Sigmoid colon (tissue), 4 donors: ENCODE results near the gene RNF212B.

ENCODE experiments used
- EP300 ChIP-seq, 4 donors: sonication (generic); formaldehyde crosslinking; IDR thresholded peaks; one replicate each; pipeline ENCODE4 v1.6.1; 2017; ENCODE audit warnings: antibody characterized with exemption in 4 of 4
- POLR2A ChIP-seq, 2 donors: fragments of 450-650 bp; IDR thresholded peaks; one replicate each; pipeline ENCODE4 v1.6.1; 2016; ENCODE audit warnings: antibody characterized with exemption in 2 of 2, mild to moderate bottlenecking in 2 of 2, moderate library complexity in 2 of 2
- POLR2AphosphoS5 ChIP-seq, 4 donors: sonication (generic); formaldehyde crosslinking; IDR thresholded peaks; one replicate each; pipeline ENCODE4 v1.6.1; 2017; ENCODE audit warnings: antibody characterized with exemption in 4 of 4
- TF ChIP-seq, protein P1 (sequence below), 4 experiments: fragments of 450-650 bp in 3 of 4; fragments of 200-600 bp in 1 of 4; IDR thresholded peaks; one replicate each; pipeline ENCODE4 v1.5.1; 2016 to 2019; ENCODE audit warnings: antibody characterized with exemption in 4 of 4, mild to moderate bottlenecking in 3 of 4, moderate library complexity in 2 of 4

DNA sequence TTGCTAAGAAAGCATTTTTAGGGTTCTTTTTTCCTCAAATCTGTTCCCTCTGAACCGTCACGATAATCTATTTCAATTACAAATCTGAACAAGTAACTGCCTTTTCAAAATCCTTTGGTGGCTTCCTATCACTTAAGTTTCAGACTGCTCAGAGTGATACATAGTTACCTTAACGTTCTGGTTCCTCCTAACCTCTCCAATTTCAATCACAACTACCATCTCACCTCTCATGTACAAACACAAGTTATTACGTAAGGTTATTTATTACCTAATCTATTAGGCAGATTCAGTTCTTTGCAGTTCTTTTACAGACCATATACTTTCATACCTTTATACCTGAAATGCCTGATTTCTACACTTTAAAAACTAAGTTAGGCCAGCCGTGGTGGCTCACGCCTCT, 12.1 kb downstream of the RNF212B start:
- TF ChIP-seq, protein P1, sequence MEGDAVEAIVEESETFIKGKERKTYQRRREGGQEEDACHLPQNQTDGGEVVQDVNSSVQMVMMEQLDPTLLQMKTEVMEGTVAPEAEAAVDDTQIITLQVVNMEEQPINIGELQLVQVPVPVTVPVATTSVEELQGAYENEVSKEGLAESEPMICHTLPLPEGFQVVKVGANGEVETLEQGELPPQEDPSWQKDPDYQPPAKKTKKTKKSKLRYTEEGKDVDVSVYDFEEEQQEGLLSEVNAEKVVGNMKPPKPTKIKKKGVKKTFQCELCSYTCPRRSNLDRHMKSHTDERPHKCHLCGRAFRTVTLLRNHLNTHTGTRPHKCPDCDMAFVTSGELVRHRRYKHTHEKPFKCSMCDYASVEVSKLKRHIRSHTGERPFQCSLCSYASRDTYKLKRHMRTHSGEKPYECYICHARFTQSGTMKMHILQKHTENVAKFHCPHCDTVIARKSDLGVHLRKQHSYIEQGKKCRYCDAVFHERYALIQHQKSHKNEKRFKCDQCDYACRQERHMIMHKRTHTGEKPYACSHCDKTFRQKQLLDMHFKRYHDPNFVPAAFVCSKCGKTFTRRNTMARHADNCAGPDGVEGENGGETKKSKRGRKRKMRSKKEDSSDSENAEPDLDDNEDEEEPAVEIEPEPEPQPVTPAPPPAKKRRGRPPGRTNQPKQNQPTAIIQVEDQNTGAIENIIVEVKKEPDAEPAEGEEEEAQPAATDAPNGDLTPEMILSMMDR (IDR thresholded peaks at IDR 0.05), result no peak
- TF ChIP-seq POLR2A (IDR thresholded peaks at IDR 0.05) (no peak), POLR2AphosphoS5 (IDR thresholded peaks at IDR 0.05) (no peak), EP300 (IDR thresholded peaks at IDR 0.05) (no peak)
